ENCODE data around the gene NEURL1. TPM values are rescaled to one million over a fixed set of nuclear protein-coding genes. Genes with fewer than 3 reads are reported as not detected.
"Not testable (repeated sequence)": the region's sequence is repeated elsewhere in the genome, so short reads cannot be mapped to it uniquely, and the experiment has no call there.

The NEURL1 gene
- total RNA-seq, 1 donor, result under 0.01 TPM

GRCh38 chr10:103602028-103602851, 108.7 kb downstream of the NEURL1 start:
- TF ChIP-seq, protein P1, sequence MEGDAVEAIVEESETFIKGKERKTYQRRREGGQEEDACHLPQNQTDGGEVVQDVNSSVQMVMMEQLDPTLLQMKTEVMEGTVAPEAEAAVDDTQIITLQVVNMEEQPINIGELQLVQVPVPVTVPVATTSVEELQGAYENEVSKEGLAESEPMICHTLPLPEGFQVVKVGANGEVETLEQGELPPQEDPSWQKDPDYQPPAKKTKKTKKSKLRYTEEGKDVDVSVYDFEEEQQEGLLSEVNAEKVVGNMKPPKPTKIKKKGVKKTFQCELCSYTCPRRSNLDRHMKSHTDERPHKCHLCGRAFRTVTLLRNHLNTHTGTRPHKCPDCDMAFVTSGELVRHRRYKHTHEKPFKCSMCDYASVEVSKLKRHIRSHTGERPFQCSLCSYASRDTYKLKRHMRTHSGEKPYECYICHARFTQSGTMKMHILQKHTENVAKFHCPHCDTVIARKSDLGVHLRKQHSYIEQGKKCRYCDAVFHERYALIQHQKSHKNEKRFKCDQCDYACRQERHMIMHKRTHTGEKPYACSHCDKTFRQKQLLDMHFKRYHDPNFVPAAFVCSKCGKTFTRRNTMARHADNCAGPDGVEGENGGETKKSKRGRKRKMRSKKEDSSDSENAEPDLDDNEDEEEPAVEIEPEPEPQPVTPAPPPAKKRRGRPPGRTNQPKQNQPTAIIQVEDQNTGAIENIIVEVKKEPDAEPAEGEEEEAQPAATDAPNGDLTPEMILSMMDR (IDR thresholded peaks at IDR 0.05; ENCODE audit: insufficient read depth, low read depth, low read length), result no peak
- no peak overlapping the region for H3K4me3 ChIP-seq (ENCODE audit: low read depth, low read length)
- no peak for DNase-seq (ENCODE audit: low read depth)

- no peak overlapping the region for H3K4me3 ChIP-seq (ENCODE audit: low read depth, low read length)
- DNase-seq (ENCODE audit: low read depth), result no peak
- TF ChIP-seq, protein P1 (IDR thresholded peaks at IDR 0.05; ENCODE audit: insufficient read depth, low read depth, low read length), result no peak
Measured at GRCh38 chr10:103602852-103603155, 109.3 kb downstream of the NEURL1 start.

DNA sequence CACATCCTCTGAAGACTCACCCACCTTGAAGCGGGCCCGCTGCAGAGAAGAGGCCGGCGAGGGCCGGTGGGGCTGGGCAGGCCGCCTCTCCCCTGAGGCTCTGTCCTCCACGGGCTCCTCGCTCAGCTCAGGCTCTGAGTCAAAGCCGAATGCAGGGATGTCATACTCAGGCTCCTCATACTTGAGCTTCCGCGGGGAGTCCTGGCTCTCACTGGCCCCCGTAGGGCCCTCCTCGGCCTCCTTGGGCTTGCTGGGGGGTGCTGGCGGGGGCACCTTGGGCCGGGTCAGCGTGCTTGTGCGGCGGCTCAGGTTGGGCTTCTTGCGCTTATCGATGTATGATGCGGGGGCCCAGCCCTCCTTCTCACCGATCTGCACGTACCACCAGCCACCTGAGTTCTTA, 109.9 kb downstream of the NEURL1 start:
- TF ChIP-seq, protein P1 (IDR thresholded peaks at IDR 0.05; ENCODE audit: insufficient read depth, low read depth, low read length), result no peak
- no peak for DNase-seq (ENCODE audit: low read depth)
- H3K4me3 ChIP-seq (ENCODE audit: low read depth, low read length), result no peak overlapping the region

GRCh38 chr10:103605359-103606096, 112.0 kb downstream of the NEURL1 start:
- no peak overlapping the region for H3K4me3 ChIP-seq (ENCODE audit: low read depth, low read length)
- peak; percentile 76 for DNase-seq (ENCODE audit: low read depth)

DNA sequence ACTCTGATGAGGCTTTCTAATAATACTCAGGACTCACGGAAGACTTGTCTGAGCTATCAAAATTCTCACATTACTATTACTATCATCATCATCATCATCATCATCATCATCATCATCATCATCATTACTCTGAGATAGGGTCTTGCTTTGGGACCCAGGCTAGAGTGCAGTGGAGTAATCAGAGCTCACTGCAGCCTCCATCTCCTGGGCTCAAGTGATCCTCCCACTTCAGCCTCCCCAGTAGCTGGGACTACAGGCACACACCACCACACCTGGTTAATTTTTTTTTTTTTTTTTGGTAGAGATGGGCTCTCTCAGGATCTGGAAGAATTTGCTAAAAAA, 112.6 kb downstream of the NEURL1 start:
- not testable (repeated sequence) for H3K4me3 ChIP-seq (ENCODE audit: low read depth, low read length); DNase-seq (ENCODE audit: low read depth)

More at GRCh38 chr10:103605359-103606096, 112.0 kb downstream of the NEURL1 start:
- TF ChIP-seq, protein P1 (IDR thresholded peaks at IDR 0.05; ENCODE audit: insufficient read depth, low read depth, low read length), result peak; percentile 91

- not testable (repeated sequence) for DNase-seq (ENCODE audit: low read depth); H3K4me3 ChIP-seq (ENCODE audit: low read depth, low read length)
Measured at GRCh38 chr10:103607051-103607450, 113.5 kb downstream of the NEURL1 start.

DNA sequence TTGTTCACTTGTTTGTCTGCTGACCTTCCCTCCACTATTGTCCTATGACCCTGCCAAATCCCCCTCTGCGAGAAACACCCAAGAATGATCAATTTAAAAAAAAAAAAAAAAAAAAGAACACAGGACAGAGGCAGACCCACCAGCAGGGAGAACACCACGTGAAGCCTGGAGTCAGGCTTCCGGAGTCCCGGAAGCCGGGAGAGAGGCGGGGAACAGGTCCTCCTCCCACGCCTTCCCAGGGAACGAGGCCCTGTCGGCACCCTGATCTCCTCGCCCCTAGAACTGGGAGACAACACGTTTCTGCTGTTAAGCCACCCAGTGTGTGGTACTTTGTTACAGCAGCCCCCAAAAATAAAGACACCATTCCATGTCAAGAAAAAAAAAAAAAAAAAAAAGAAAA, 114.6 kb downstream of the NEURL1 start:
- not testable (repeated sequence) for H3K4me3 ChIP-seq (ENCODE audit: low read depth, low read length)
- DNase-seq (ENCODE audit: low read depth), result peak; percentile 63

DNA sequence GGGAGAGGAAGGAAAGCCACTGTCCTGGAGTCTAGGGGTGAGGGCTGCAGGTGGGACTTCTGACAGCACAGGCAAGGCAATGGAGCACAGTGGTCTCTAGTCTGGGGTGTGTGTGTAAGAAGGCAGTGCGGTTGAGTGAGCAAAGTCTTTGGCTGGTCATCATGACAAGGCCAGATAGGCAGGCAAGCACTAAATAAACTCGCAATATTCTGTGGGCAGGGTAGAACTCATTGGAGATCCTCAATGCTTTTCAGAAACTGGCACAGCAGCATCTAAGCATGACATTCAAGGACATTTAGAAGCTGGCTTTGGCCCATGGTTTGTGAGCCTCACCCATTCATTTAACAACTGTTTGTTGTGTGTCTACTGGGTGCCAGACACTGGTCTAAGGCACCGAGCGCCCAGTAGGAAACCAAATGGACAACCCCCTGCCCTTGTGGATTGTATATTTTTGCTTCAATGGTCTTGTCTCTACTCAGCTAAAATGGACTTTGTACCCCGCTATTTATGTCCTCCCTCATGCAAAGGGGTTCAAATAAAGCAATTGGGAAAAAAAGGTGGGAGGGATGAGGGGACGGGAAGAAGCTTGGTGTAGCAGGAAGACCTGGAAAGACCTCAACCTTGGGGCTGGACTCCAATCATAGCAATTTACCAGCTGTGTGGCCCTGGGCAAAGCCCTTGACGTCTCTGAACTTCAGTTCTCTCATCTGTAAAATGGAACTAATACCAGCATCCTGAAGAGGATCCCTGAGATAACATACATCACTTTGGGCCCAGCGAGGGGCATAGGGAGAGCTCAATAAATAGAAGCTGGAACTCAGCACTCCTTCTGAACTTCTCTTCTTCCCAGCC, 116.0 kb downstream of the NEURL1 start:
- DNase-seq (ENCODE audit: low read depth), result no peak
- TF ChIP-seq, protein P1 (IDR thresholded peaks at IDR 0.05; ENCODE audit: insufficient read depth, low read depth, low read length), result no peak
- H3K4me3 ChIP-seq (ENCODE audit: low read depth, low read length), result no peak overlapping the region

Data from fibroblast of villous mesenchyme (primary cell).